Progenitor cell of endocrine pancreas (in vitro differentiated cells): ENCODE measurements around the gene DLG5. TPM values are rescaled to one million over a fixed set of nuclear protein-coding genes. Genes with fewer than 3 reads are reported as not detected.
"Not testable (repeated sequence)": the region's sequence is repeated elsewhere in the genome, so short reads cannot be mapped to it uniquely, and the experiment has no call there.

Experiments
- DNase-seq: peaks from one replicate; pipeline ENCODE4 v3.0.0; 2021; ENCODE audit warnings: low spot score; ENCODE audit not compliant: unreplicated experiment
- H3K27ac Mint-ChIP-seq: 2 replicates; pipeline ENCODE4 v1.8.0; 2021; ENCODE audit warnings: mild to moderate bottlenecking, moderate library complexity, mixed read lengths
- H3K27me3 Mint-ChIP-seq: 2 replicates; pipeline ENCODE4 v1.8.0; 2021; ENCODE audit warnings: mixed read lengths
- H3K36me3 Mint-ChIP-seq: 2 replicates; pipeline ENCODE4 v1.8.0; 2022; ENCODE audit warnings: mixed read lengths; ENCODE audit not compliant: insufficient read depth
- H3K4me1 Mint-ChIP-seq: 2 replicates; pipeline ENCODE4 v1.8.0; 2021; ENCODE audit warnings: low read depth, mixed read lengths
- H3K4me3 Mint-ChIP-seq: 2 replicates; pipeline ENCODE4 v1.8.0; 2021; ENCODE audit warnings: low read depth, mild to moderate bottlenecking, moderate library complexity, mixed read lengths
- H3K9me3 Mint-ChIP-seq: 2 replicates; pipeline ENCODE4 v1.8.0; 2021; ENCODE audit warnings: low read depth, mixed read lengths
- CTCF ChIP-seq: fragments of 200-600 bp; sonication (generic); IDR thresholded peaks from one replicate; pipeline ENCODE4 v1.5.0; 2021; ENCODE audit warnings: antibody characterized with exemption, mild to moderate bottlenecking; ENCODE audit not compliant: unreplicated experiment
- total RNA-seq: library from RNA; stranded (reverse); gene quantifications from 2 replicates; pipeline ENCODE4 v1.2.1, GENCODE V29; 2021

Gene DLG5
- total RNA-seq, 1 donor from 2014 or later = 149 TPM

- no peak for TF ChIP-seq CTCF
Measured at GRCh38 chr10:77774940-77775391, 151.6 kb downstream of the DLG5 start.

GRCh38 chr10:77773631-77774426 lies 152.7 kb downstream of the DLG5 start:
- Mint-ChIP-seq H3K27ac (no peak overlapping the region), H3K36me3 (peaks cover 25% of the 10 kb centered on the region), H3K4me3 (no peak overlapping the region), H3K4me1 (peaks cover 3% of the 10 kb centered on the region), H3K9me3 (peaks cover 11% of the 10 kb centered on the region), H3K27me3 (no peaks in the 10 kb centered on the region)
- no peak for TF ChIP-seq CTCF
- no peak for DNase-seq

More at GRCh38 chr10:77774940-77775391, 151.6 kb downstream of the DLG5 start:
- no peak overlapping the region for H3K4me3 Mint-ChIP-seq
- no peak overlapping the region for H3K27ac Mint-ChIP-seq
- H3K36me3 Mint-ChIP-seq = peaks cover 30% of the 10 kb centered on the region
- peaks cover 11% of the 10 kb centered on the region for H3K9me3 Mint-ChIP-seq
- no peaks in the 10 kb centered on the region for H3K27me3 Mint-ChIP-seq
- DNase-seq = no peak
- H3K4me1 Mint-ChIP-seq = peaks cover 3% of the 10 kb centered on the region

- Mint-ChIP-seq H3K36me3 (peaks cover 20% of the 10 kb centered on the region), H3K27ac (peak overlapping the region; percentile 23), H3K9me3 (peaks cover 11% of the 10 kb centered on the region)
- not testable (repeated sequence) for DNase-seq, H3K27me3 Mint-ChIP-seq, H3K4me1 Mint-ChIP-seq, H3K4me3 Mint-ChIP-seq
Measured at GRCh38 chr10:77772852-77773600, 153.5 kb downstream of the DLG5 start.

GRCh38 chr10:77771851-77772250 lies 154.7 kb downstream of the DLG5 start:
- Mint-ChIP-seq H3K27ac (peak overlapping the region; percentile 27), H3K4me1 (peaks cover 3% of the 10 kb centered on the region), H3K27me3 (no peaks in the 10 kb centered on the region), H3K9me3 (peaks cover 4% of the 10 kb centered on the region), H3K36me3 (peaks cover 11% of the 10 kb centered on the region), H3K4me3 (no peak overlapping the region)
- no peak for TF ChIP-seq CTCF
- DNase-seq = no peak

GRCh38 chr10:77771450-77771849 lies 155.1 kb downstream of the DLG5 start:
- H3K9me3 Mint-ChIP-seq = peaks cover 2% of the 10 kb centered on the region

More at GRCh38 chr10:77771450-77771849, 155.1 kb downstream of the DLG5 start:
- Mint-ChIP-seq H3K27ac (peak overlapping the region; percentile 42), H3K27me3 (no peaks in the 10 kb centered on the region), H3K4me1 (peaks cover 3% of the 10 kb centered on the region), H3K36me3 (peaks cover 8% of the 10 kb centered on the region), H3K4me3 (no peak overlapping the region)
- no peak for TF ChIP-seq CTCF
- DNase-seq = no peak
